ENCODE results near the gene UBL5. TPM values are rescaled to one million over a fixed set of nuclear protein-coding genes. Genes with fewer than 3 reads are reported as not detected.

Gene UBL5
- total RNA-seq, 2 donors from 2014 or later, result 113 to 120 TPM

DNA sequence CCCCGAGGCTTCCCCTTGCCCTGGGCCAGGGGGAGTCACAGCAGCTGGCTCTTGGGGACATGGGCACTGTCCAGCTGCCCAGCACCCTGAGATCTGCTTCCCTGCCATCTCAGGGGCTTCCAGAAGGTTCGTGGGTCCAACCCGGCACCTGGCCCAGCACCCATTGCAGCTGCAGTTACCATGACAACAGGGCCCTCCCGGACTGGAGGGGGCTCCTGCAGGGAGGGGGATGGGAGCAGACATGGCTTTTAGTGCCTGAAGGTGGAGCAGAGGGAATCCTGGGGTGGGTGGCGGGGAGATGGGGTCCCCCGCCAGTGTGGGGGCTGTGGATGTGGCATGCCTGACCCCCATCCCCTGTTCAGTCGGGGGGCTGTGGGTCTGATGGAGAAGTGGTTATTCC is 22.1 kb downstream of the UBL5 start:
- TF ChIP-seq POLR2A (IDR thresholded peaks at IDR 0.05), result no peak
- TF ChIP-seq, protein P1, sequence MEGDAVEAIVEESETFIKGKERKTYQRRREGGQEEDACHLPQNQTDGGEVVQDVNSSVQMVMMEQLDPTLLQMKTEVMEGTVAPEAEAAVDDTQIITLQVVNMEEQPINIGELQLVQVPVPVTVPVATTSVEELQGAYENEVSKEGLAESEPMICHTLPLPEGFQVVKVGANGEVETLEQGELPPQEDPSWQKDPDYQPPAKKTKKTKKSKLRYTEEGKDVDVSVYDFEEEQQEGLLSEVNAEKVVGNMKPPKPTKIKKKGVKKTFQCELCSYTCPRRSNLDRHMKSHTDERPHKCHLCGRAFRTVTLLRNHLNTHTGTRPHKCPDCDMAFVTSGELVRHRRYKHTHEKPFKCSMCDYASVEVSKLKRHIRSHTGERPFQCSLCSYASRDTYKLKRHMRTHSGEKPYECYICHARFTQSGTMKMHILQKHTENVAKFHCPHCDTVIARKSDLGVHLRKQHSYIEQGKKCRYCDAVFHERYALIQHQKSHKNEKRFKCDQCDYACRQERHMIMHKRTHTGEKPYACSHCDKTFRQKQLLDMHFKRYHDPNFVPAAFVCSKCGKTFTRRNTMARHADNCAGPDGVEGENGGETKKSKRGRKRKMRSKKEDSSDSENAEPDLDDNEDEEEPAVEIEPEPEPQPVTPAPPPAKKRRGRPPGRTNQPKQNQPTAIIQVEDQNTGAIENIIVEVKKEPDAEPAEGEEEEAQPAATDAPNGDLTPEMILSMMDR (IDR thresholded peaks at IDR 0.05), result no peak
- ATAC-seq (no peak), DNase-seq (no peak)
- Histone ChIP-seq H3K4me3 (no peak overlapping the region), H3K36me3 (replicated peaks in 1 of 2; ENCODE audit: insufficient read depth in 1 of 2, low read depth in 2 of 2) (peaks cover 0 to 2% of the 10 kb centered on the region in 2 donors), H3K27ac (no peak overlapping the region), H3K27me3 (no peaks in the 10 kb centered on the region), H3K9me3 (no peaks in the 10 kb centered on the region), H3K4me1 (no peaks in the 10 kb centered on the region)
- 73% methylated on average over 7 of the region's 7 CpGs; no CpG with 5 or more reads in 1 of the 2 donors for WGBS, 2 donors
- intact Hi-C loops (cut with DNase I), result no loop called here

DNA sequence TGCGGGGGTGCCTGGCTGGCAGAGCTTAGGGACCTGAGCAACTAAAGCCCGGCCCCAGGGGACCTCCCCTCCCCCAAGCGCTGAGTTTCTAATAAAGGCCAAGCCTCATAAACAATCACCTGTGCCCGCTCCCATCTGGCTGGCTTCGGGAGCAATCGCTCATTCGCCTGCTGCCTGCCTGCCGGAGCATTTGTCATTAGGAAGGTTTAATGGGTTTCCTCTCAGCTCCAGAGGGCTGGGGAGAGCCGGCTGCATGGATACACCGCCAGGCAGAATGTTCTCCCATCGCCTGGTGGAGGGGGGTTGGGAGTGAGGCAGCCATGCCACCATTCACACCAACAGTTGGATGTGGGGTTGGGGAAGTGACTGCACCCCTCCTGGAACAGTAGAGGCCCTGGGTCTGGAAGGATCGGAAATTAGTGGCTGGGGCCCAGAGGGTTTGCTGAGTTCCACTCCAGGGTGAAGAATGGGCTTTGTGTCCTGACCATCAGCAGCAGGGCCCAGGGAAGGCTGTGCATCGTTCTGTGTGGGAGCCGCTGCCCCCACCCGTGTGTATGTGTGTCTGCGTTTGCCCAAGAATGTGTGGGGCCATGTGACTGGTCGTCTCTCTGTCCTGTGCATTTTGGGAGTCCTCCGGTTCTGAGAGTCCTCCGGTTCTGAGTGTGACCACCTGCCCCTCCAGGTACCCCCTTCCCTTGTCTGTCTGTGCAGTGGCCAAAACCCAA is 22.7 kb downstream of the UBL5 start:
- no peak for ATAC-seq
- 72 to 76% methylated on average over 12 to 19 of the region's 19 CpGs for WGBS, 2 donors
- H3K4me3 ChIP-seq, result no peak overlapping the region
- no peak overlapping the region for H3K27ac ChIP-seq
- DNase-seq, result peak in 3 of 4 donors; percentile 37 to 51 (median 48)
- H3K27me3 ChIP-seq, result no peaks in the 10 kb centered on the region
- TF ChIP-seq, protein P1 (IDR thresholded peaks at IDR 0.05), result no peak
- no peak for TF ChIP-seq POLR2A (IDR thresholded peaks at IDR 0.05)
- no peaks in the 10 kb centered on the region for H3K9me3 ChIP-seq
- intact Hi-C loops (cut with DNase I), result no loop called here
- H3K36me3 ChIP-seq (replicated peaks in 1 of 2; ENCODE audit: insufficient read depth in 1 of 2, low read depth in 2 of 2), result peaks cover 0 to 2% of the 10 kb centered on the region in 2 donors
- H3K4me1 ChIP-seq, result no peaks in the 10 kb centered on the region

DNA sequence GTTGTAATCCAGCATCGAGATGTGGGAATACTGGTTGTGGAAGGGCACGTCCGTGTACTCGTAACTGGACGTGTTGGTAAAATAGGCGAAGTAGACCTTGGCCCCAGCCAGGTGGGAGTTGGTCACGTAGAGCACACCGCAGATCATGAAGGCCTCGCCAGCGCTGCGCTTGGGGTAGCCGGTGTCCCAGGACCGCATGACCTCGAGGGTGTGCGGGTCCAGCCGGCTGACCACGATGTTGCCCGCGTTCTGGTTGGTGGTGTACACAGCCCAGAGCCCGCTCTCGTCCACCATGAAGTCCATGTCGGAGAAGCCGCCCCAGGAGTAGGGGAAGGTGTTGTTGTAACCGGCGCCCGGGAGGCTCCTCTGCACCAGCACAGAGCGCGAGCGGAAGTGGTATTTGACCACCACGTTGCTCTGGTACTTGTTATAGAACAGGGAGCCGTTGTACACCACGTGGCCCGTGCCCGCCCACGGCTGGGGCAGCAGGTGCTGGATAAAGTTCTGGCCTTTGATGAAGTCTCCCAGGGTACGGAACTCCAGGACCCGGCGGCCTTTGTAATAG is 26.6 kb downstream of the UBL5 start:
- H3K36me3 ChIP-seq (replicated peaks in 1 of 2; ENCODE audit: insufficient read depth in 1 of 2, low read depth in 2 of 2), result no peaks in the 10 kb centered on the region
- no peaks in the 10 kb centered on the region for H3K9me3 ChIP-seq
- 95 to 99% methylated on average over 9 to 37 of the region's 38 CpGs for WGBS, 2 donors
- intact Hi-C loops (cut with DNase I), result no loop called here
- TF ChIP-seq, protein P1 (IDR thresholded peaks at IDR 0.05), result no peak
- no peak for TF ChIP-seq POLR2A (IDR thresholded peaks at IDR 0.05)
- H3K27ac ChIP-seq, result no peak overlapping the region
- no peak for ATAC-seq
- H3K27me3 ChIP-seq, result no peaks in the 10 kb centered on the region
- DNase-seq, result no peak
- H3K4me3 ChIP-seq, result no peak overlapping the region
- H3K4me1 ChIP-seq, result no peaks in the 10 kb centered on the region

DNA sequence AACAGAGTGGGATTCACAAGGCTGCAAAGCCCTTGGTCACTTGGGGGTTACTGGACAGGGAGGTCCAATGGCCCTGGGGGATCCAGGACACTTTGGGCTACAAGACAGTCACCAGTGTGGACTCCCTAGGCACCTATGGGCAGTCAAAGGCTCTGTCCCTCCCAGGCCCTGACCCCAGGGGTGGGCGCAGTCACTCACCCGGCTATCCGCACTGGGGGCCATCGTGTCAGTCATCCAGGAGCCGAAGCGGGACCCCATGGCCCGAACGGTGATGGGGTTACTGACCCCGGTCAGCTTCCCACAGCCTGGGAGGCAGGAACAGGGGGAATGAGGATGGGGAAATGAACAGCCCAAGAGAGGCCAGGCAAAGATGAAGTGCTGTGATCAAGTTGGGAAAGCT is 28.9 kb downstream of the UBL5 start:
- TF ChIP-seq POLR2A (IDR thresholded peaks at IDR 0.05), result no peak
- TF ChIP-seq, protein P1 (IDR thresholded peaks at IDR 0.05), result no peak
- H3K4me3 ChIP-seq, result no peak overlapping the region
- H3K27ac ChIP-seq, result no peak overlapping the region
- no peaks in the 10 kb centered on the region for H3K4me1 ChIP-seq
- ATAC-seq (no peak), DNase-seq (no peak)
- intact Hi-C loops (cut with DNase I), result no loop called here
- 90 to 92% methylated on average over 2 to 5 of the region's 9 CpGs for WGBS, 2 donors
- no peaks in the 10 kb centered on the region for H3K36me3 ChIP-seq (replicated peaks in 1 of 2; ENCODE audit: insufficient read depth in 1 of 2, low read depth in 2 of 2)
- H3K27me3 ChIP-seq, result no peaks in the 10 kb centered on the region
- no peaks in the 10 kb centered on the region for H3K9me3 ChIP-seq
